Loucy (cell line): Measurements from ENCODE around the gene COLGALT1.

ENCODE experiments used
- H2AFZ ChIP-seq: fragments of 200-600 bp; sonication (generic); 2 replicates; pipeline ENCODE4 v1.6.0; 2016; ENCODE audit warnings: antibody characterized with exemption, mild to moderate bottlenecking, low read length, moderate library complexity
- H3F3A ChIP-seq: fragments of 200-600 bp; 2 replicates; pipeline ENCODE4 v1.6.0; 2016; ENCODE audit warnings: antibody characterized with exemption, low read depth, mild to moderate bottlenecking
- H3K27me3 ChIP-seq: fragments of 200-600 bp; sonication (generic); 2 replicates; pipeline ENCODE4 v1.6.1; 2014; ENCODE audit warnings: low read length, mild to moderate bottlenecking; ENCODE audit not compliant: insufficient read depth, poor library complexity, severe bottlenecking
- H3K36me3 ChIP-seq: fragments of 200-600 bp; sonication (generic); 2 replicates; pipeline ENCODE4 v1.6.1; 2016; ENCODE audit warnings: low read length; ENCODE audit not compliant: insufficient read depth
- H3K4me1 ChIP-seq: fragments of 200-600 bp; sonication (generic); 2 replicates; pipeline ENCODE4 v1.5.1; 2014; ENCODE audit warnings: low read length, mild to moderate bottlenecking; ENCODE audit not compliant: insufficient read depth, poor library complexity, severe bottlenecking
- H3K4me2 ChIP-seq: fragments of 200-600 bp; sonication (generic); 2 replicates; pipeline ENCODE4 v1.6.0; 2014; ENCODE audit warnings: antibody characterized with exemption, low read length, low read depth, mild to moderate bottlenecking; ENCODE audit not compliant: poor library complexity, severe bottlenecking
- H3K4me3 ChIP-seq: fragments of 200-600 bp; sonication (generic); 2 replicates; pipeline ENCODE4 v1.5.1; 2014; ENCODE audit warnings: low read length, mild to moderate bottlenecking, mixed read lengths; ENCODE audit not compliant: poor library complexity, severe bottlenecking
- H3K79me2 ChIP-seq: fragments of 200-600 bp; sonication (generic); 2 replicates; pipeline ENCODE4 v1.6.1; 2014; ENCODE audit warnings: low read length; ENCODE audit not compliant: insufficient read depth
- H3K9ac ChIP-seq: fragments of 200-600 bp; sonication (generic); 2 replicates; pipeline ENCODE4 v1.6.0; 2014; ENCODE audit warnings: mild to moderate bottlenecking, low read depth, low read length, moderate library complexity; ENCODE audit not compliant: poor library complexity, severe bottlenecking
- H3K9me2 ChIP-seq: fragments of 200-600 bp; sonication (generic); replicated peaks from 2 replicates; pipeline ENCODE4 v1.6.1; 2016; ENCODE audit warnings: low read depth, low read length, mixed read lengths
- H3K9me3 ChIP-seq: fragments of 200-600 bp; sonication (generic); 2 replicates; pipeline ENCODE4 v1.6.1; 2014; ENCODE audit warnings: mild to moderate bottlenecking, antibody characterized with exemption, low read length, low read depth; ENCODE audit not compliant: insufficient read depth
- H4K20me1 ChIP-seq: fragments of 200-600 bp; sonication (generic); 2 replicates; pipeline ENCODE4 v1.6.0; 2014; ENCODE audit warnings: antibody characterized with exemption, low read length, mild to moderate bottlenecking; ENCODE audit not compliant: insufficient read depth, poor library complexity, severe bottlenecking
- CTCF ChIP-seq: fragments of 200-600 bp; sonication (generic); conservative IDR thresholded peaks from 2 replicates; pipeline ENCODE4 v1.5.1; 2014; ENCODE audit warnings: mild to moderate bottlenecking, antibody characterized with exemption, low read length
- EZH2phosphoT487 ChIP-seq: fragments of 200-600 bp; IDR thresholded peaks from 2 replicates; pipeline ENCODE4 v1.6.1; 2018; ENCODE audit warnings: antibody characterized with exemption, mild to moderate bottlenecking, moderate library complexity, borderline replicate concordance

COLGALT1 gene

GRCh38 chr19:17617807-17618192 is 62.4 kb downstream of the COLGALT1 start:
- TF ChIP-seq EZH2phosphoT487 (no peak), CTCF (no peak)
- Histone ChIP-seq H3K9me3 (no peaks in the 10 kb centered on the region), H3K4me3 (no peak overlapping the region), H3K4me2 (no peak overlapping the region), H3K27me3 (no peaks in the 10 kb centered on the region), H3F3A (no peaks in the 10 kb centered on the region), H3K9me2 (no peaks in the 10 kb centered on the region), H3K9ac (no peak overlapping the region), H4K20me1 (no peaks in the 10 kb centered on the region), H3K79me2 (no peaks in the 10 kb centered on the region), H3K36me3 (no peaks in the 10 kb centered on the region), H3K4me1 (peaks cover 4% of the 10 kb centered on the region), H2AFZ (no peak overlapping the region)

GRCh38 chr19:17618281-17618903 is 62.9 kb downstream of the COLGALT1 start:
- no peaks in the 10 kb centered on the region for H3F3A ChIP-seq
- H3K9me3 ChIP-seq = no peaks in the 10 kb centered on the region
- H3K79me2 ChIP-seq = no peaks in the 10 kb centered on the region
- H3K9me2 ChIP-seq = no peaks in the 10 kb centered on the region
- no peak overlapping the region for H2AFZ ChIP-seq
- no peak overlapping the region for H3K4me3 ChIP-seq
- no peaks in the 10 kb centered on the region for H3K36me3 ChIP-seq
- peaks cover 4% of the 10 kb centered on the region for H3K4me1 ChIP-seq
- no peak overlapping the region for H3K9ac ChIP-seq
- H3K27me3 ChIP-seq = no peaks in the 10 kb centered on the region
- no peak overlapping the region for H3K4me2 ChIP-seq
- no peaks in the 10 kb centered on the region for H4K20me1 ChIP-seq
- no peak for TF ChIP-seq CTCF
- no peak for TF ChIP-seq EZH2phosphoT487

- Histone ChIP-seq H3F3A (no peaks in the 10 kb centered on the region), H3K9me3 (no peaks in the 10 kb centered on the region), H3K4me1 (peaks cover 4% of the 10 kb centered on the region), H3K9me2 (no peaks in the 10 kb centered on the region), H3K9ac (no peak overlapping the region), H3K4me2 (no peak overlapping the region), H3K4me3 (no peak overlapping the region), H3K79me2 (no peaks in the 10 kb centered on the region), H4K20me1 (no peaks in the 10 kb centered on the region), H2AFZ (no peak overlapping the region), H3K36me3 (no peaks in the 10 kb centered on the region), H3K27me3 (no peaks in the 10 kb centered on the region)
- no peak for TF ChIP-seq CTCF
- TF ChIP-seq EZH2phosphoT487 = no peak
Observed at GRCh38 chr19:17618936-17619335, 63.5 kb downstream of the COLGALT1 start.
